Left lung (tissue), 10 donors: Measurements from ENCODE around the gene CRIP3. TPM values are rescaled to one million over a fixed set of nuclear protein-coding genes. Genes with fewer than 3 reads are reported as not detected.

Experiments used
- ATAC-seq: fragments of 200-7000 bp; cut with Tn5 transposase; one replicate; pipeline ENCODE4 v1.9.1; 2020; ENCODE audit warnings: moderate library complexity
- DNase-seq, 4 donors: peaks; one replicate each; pipeline ENCODE4 v3.0.0-alpha.2; 2013 to 2020
- H3K27ac ChIP-seq, 2 donors: fragments of 200-600 bp; sonication (generic) in 1 of 2; one replicate each; pipeline versions ENCODE4 v1.5.0 to v1.8.0; 2020 to 2021
- H3K27me3 ChIP-seq, 2 donors: fragments of 200-600 bp; sonication (generic) in 1 of 2; one replicate each; pipeline versions ENCODE4 v1.5.0 to v1.8.0; 2020 to 2021
- H3K36me3 ChIP-seq, 2 donors: fragments of 200-600 bp; sonication (generic) in 1 of 2; one replicate each; pipeline versions ENCODE4 v1.5.0 to v1.8.0; 2020 to 2021
- H3K4me1 ChIP-seq, 2 donors: fragments of 200-600 bp; one replicate each; pipeline ENCODE4 v1.8.0; 2021
- H3K4me3 ChIP-seq, 2 donors: fragments of 200-600 bp; sonication (generic) in 1 of 2; one replicate each; pipeline versions ENCODE4 v1.5.0 to v1.8.0; 2020 to 2021; ENCODE audit warnings: mild to moderate bottlenecking in 1 of 2
- H3K9me3 ChIP-seq, 2 donors: fragments of 200-600 bp; sonication (generic) in 1 of 2; one replicate each; pipeline versions ENCODE4 v1.5.0 to v1.8.0; 2020 to 2021
- intact Hi-C, 2 donors: fragments of 100-400 bp; cut with DNase I; formaldehyde crosslinking; loops; one replicate each; pipeline versions ENCODE4 v1.11.2 to v1.14.2; 2022
- polyA plus RNA-seq, 6 donors: library from polyadenylated mRNA; unstranded; fragments of 120-200 nt; gene quantifications; one replicate each; pipeline ENCODE4 v1.2.1, GENCODE V29; 2013; ENCODE audit not compliant: insufficient read length in 6 of 6
- total RNA-seq, 2 donors: library from RNA; stranded (reverse); fragmentation: NEBNext Ultra II Directional; extraction: Animal tissue kit (Norgen Biotek cat#: 25700); gene quantifications; one replicate each; pipeline ENCODE4 v1.2.1, GENCODE V29; 2021
- TF ChIP-seq, protein P1 (sequence below), 2 donors: fragments of 200-600 bp; sonication (generic) in 1 of 2; IDR thresholded peaks; one replicate each; pipeline versions ENCODE4 v1.5.0 to v1.8.0; 2021; ENCODE audit warnings: antibody characterized with exemption in 2 of 2
- donor health status: DM: no; HTN: yes; CAD: no.
- donor health status: DM: no; HTN: no; CAD: no.

CRIP3 gene
- total and polyA plus RNA-seq, 8 donors = 0.52 to 7.6 (median 3.8) TPM

- no peaks in the 10 kb centered on the region for H3K36me3 ChIP-seq
- H3K4me1 ChIP-seq = peaks cover 8 to 30% of the 10 kb centered on the region in 2 donors
- H3K27me3 ChIP-seq = peaks cover 17 to 82% of the 10 kb centered on the region in 2 donors
- DNase-seq (no peak), ATAC-seq (no peak)
- H3K9me3 ChIP-seq = no peaks in the 10 kb centered on the region
- H3K4me3 ChIP-seq = no peak overlapping the region
- H3K27ac ChIP-seq = no peak overlapping the region
- intact Hi-C loops = no loop called here
- TF ChIP-seq, protein P1, sequence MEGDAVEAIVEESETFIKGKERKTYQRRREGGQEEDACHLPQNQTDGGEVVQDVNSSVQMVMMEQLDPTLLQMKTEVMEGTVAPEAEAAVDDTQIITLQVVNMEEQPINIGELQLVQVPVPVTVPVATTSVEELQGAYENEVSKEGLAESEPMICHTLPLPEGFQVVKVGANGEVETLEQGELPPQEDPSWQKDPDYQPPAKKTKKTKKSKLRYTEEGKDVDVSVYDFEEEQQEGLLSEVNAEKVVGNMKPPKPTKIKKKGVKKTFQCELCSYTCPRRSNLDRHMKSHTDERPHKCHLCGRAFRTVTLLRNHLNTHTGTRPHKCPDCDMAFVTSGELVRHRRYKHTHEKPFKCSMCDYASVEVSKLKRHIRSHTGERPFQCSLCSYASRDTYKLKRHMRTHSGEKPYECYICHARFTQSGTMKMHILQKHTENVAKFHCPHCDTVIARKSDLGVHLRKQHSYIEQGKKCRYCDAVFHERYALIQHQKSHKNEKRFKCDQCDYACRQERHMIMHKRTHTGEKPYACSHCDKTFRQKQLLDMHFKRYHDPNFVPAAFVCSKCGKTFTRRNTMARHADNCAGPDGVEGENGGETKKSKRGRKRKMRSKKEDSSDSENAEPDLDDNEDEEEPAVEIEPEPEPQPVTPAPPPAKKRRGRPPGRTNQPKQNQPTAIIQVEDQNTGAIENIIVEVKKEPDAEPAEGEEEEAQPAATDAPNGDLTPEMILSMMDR (IDR thresholded peaks at IDR 0.05) = no peak
Observed at GRCh38 chr6:43271944-43272343, 36.7 kb downstream of the CRIP3 start.

GRCh38 chr6:43271103-43271815 lies 37.4 kb downstream of the CRIP3 start:
- Histone ChIP-seq H3K36me3 (no peaks in the 10 kb centered on the region), H3K4me1 (peaks cover 8 to 28% of the 10 kb centered on the region in 2 donors), H3K9me3 (no peaks in the 10 kb centered on the region), H3K27ac (no peak overlapping the region), H3K4me3 (no peak overlapping the region), H3K27me3 (peaks cover 17 to 75% of the 10 kb centered on the region in 2 donors)
- ATAC-seq (peak; percentile 32), DNase-seq (no peak)
- intact Hi-C loops = no loop called here
- TF ChIP-seq, protein P1 (IDR thresholded peaks at IDR 0.05) = no peak

GRCh38 chr6:43269273-43270007 lies 39.2 kb downstream of the CRIP3 start:
- TF ChIP-seq, protein P1 (IDR thresholded peaks at IDR 0.05) = no peak

GRCh38 chr6:43268782-43269272 lies 39.8 kb downstream of the CRIP3 start:
- Histone ChIP-seq H3K27ac (no peak overlapping the region), H3K4me3 (no peak overlapping the region)
- ATAC-seq = no peak

More at GRCh38 chr6:43269273-43270007, 39.2 kb downstream of the CRIP3 start:
- Histone ChIP-seq H3K36me3 (no peaks in the 10 kb centered on the region), H3K9me3 (no peaks in the 10 kb centered on the region), H3K4me3 (peak overlapping the region; percentile 3 to 32), H3K4me1 (peaks cover 8 to 14% of the 10 kb centered on the region in 2 donors), H3K27me3 (peaks cover 0 to 57% of the 10 kb centered on the region in 2 donors), H3K27ac (no peak overlapping the region)
- intact Hi-C loops = loop anchor here in 1 of 2 donors (10.0 kb wide), 1 partner anchor 235 kb away; no protein-coding TSS in a partner anchor
- ATAC-seq (peak; percentile 67), DNase-seq (peak in 1 of 4 donors; percentile 34)

More at GRCh38 chr6:43268782-43269272, 39.8 kb downstream of the CRIP3 start:
- TF ChIP-seq, protein P1 (IDR thresholded peaks at IDR 0.05) = no peak
- no peak for DNase-seq
- H3K9me3 ChIP-seq = no peaks in the 10 kb centered on the region
- intact Hi-C loops = loop anchor here in 1 of 2 donors (10.0 kb wide), 1 partner anchor 236 kb away; no protein-coding TSS in a partner anchor
- H3K27me3 ChIP-seq = peaks cover 0 to 51% of the 10 kb centered on the region in 2 donors
- peaks cover 8 to 14% of the 10 kb centered on the region in 2 donors for H3K4me1 ChIP-seq
- no peaks in the 10 kb centered on the region for H3K36me3 ChIP-seq
